ENCODE measurements around the gene CCDC116.
"Not testable (repeated sequence)": the region's sequence is repeated elsewhere in the genome, so short reads cannot be mapped to it uniquely, and the experiment has no call there.

The CCDC116 gene

GRCh38 chr22:21632931-21633330, 371 bp downstream of the CCDC116 start:
- no peak for DNase-seq

DNA sequence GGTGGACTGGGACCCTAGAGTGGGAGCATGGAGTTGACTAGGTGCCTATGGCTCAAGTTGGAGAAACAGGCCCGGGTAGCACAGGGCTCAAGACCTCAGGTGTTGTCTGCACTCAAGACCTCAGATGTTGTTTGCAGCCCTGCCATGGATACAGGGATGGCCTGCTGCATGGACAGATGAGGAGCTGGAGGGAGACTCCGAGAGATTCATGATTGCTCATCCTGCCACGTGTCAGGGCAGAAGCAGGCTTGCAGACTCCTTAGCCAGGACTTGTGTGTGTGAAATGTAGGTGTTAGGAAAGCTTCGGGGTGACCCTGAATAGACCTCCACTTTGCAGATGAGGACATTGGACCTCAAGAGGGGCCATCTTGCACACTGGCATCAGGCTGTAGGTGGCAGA, 921 bp downstream of the CCDC116 start:
- no peak for DNase-seq

DNA sequence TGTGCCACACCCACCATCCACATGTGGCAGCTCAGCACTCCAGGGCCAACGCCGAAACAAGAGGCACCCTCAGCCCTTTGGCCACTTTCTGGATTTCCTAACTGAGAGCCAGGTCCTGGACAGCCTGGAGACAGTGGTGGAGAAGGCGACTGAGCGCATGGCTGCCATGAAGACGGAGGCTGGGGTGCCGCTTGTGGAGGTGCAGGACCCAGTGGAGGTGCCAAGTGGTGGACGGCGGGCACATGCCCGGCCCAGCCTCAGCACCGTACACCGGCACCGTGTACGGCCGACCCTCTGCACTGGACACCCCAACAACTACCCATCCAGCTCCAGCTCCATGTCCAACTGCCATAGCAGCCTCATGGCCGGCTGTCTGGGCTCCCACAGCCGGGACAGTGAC, 1.5 kb downstream of the CCDC116 start:
- no peak for DNase-seq

DNA sequence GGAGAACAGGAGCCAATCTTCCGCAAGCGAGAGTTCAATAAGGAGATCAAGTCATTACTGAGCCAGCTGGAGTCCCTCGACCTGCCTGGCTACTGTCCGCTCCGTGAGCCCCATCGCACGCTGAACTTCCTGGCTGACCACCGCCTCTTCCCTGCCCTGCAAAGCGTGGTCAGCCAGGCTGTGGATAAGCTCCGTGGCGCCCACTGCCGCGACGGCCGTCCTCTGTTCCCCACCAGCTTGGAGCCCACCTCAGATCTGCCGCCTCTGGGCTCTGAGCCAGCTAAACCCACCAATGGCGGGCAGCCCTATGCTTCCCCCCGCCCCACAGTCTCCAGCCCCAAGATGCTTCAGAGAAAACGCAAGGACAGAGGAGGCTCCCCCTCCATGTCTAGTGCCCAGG, 2.3 kb downstream of the CCDC116 start:
- no peak for DNase-seq

- no peak for DNase-seq
Observed at GRCh38 chr22:21635771-21636510, 3.4 kb downstream of the CCDC116 start.

- no peak for DNase-seq
Observed at GRCh38 chr22:21636629-21637218, 4.2 kb downstream of the CCDC116 start.

- DNase-seq, result not testable (repeated sequence)
Observed at GRCh38 chr22:21637450-21637849, 4.9 kb downstream of the CCDC116 start.

GRCh38 chr22:21639359-21639758, 6.8 kb downstream of the CCDC116 start:
- DNase-seq, result no peak

GRCh38 chr22:21640810-21641209, 8.2 kb downstream of the CCDC116 start:
- no peak for DNase-seq

DNA sequence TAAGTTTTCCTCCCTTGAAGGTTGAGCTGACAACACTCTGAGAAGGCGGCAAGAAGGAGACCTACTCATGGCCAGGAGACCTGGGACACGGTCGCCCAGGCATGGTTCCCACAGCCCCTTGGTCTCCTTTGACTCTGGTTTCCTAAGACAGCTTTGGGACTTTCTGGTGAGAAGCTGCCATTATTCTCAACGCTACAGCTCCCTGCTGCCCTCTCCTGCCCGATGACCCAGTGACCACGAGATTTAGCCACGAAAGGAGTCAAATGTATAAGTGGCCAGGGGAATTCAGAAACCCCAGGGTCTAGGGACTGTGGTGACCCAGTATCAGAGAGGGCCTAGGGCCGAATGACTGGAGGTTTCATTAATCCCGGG, 8.8 kb downstream of the CCDC116 start:
- DNase-seq, result no peak

- peak; percentile 93 to 98 (median 96) for DNase-seq
Observed at GRCh38 chr22:21641789-21642583, 9.4 kb downstream of the CCDC116 start, which contains the start of gene SDF2L1. TSS of gene SDF2L1 (plus strand) at chr22:21642302. CDS start at chr22:21642337, 35 bp downstream.

- peak in 3 of 4 experiments; percentile 21 to 33 (median 27) for DNase-seq
Observed at GRCh38 chr22:21642584-21643448, 10.3 kb downstream of the CCDC116 start.

- DNase-seq, result no peak
Observed at GRCh38 chr22:21643533-21644357, 11.2 kb downstream of the CCDC116 start.

DNA sequence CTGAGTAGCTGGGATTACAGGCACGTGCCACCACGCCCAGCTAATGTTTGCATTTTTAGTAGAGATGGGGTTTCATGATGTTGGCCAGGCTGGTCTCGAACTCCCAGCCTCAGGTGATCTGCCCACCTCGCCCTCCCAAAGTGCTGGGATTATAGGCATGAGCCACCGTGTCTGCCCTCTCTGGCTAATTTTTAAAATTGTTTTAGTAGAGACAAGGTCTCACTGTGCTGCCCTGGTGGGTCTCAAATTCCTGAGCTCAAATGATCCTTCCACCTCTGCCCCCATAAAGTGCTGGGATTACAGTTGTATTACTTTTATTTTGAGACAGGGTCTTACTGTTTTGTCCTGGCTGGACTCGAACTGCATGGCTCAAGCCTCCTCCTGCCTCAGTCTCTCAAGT, 13.0 kb downstream of the CCDC116 start:
- not testable (repeated sequence) for DNase-seq

- DNase-seq, result peak; percentile 43 to 61 (median 52)
Observed at GRCh38 chr22:21646608-21647590, 14.3 kb downstream of the CCDC116 start.

DNA sequence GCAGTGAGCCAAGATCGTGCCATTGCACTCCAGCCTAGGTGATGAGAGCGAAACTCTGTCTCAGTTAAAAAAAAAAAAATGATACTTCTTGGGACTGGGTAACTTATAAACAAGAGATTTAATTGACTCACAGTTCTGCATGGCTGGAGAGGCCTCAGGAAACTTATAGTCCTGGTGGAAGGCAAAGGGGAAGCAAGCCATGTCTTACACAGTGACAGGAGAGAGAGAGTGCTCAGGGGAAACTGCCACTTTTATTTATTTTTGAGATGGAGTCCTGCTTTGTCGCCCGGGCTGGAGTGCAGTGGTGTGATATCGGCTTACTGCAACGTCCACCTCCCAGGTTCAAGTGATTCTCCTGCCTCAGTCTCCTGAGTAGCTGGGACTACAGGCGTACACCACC, 17.7 kb downstream of the CCDC116 start:
- DNase-seq, result no peak

- DNase-seq, result no peak
Observed at GRCh38 chr22:21650823-21651520, 18.4 kb downstream of the CCDC116 start.

- no peak for DNase-seq
Observed at GRCh38 chr22:21651521-21652009, 19.0 kb downstream of the CCDC116 start.

DNA sequence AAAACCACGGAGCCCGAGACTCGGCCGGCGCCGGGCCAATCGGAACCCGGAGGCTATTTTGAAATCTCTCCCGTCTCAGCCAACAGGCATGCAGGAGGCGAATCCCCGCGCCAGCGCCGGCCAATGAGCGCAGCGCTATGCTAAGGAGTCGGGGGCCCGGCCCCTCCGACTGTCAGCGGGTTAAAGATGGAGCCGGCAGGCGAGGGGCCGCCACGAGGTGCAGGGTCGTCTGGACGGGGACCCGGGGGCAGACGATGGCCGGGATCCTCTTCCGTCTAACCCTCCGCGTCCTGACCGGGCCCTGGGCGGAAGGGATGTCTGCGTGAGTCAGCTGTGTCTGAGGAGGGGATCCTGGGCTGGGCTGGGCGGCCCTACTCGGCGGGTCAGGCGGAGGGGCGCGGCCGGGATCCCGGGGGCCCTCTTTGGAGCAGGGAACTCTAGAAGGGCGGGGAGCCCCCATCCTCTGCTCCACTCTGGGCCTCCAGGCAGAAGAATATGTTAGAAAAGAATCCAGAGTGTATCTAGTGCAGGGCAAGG, 19.5 kb downstream of the CCDC116 start:
- peak; percentile 50 to 78 (median 60) for DNase-seq

All from activated CD4-positive, CD25-positive, alpha-beta regulatory T cell (primary cell).